HCT116 (cell line): ENCODE data around the gene LIN7B.

Experiments used
- EZH2 ChIP-seq: fragments of 200-600 bp; sonication (generic); IDR thresholded peaks from 2 replicates; pipeline ENCODE4 v1.6.1; 2017; ENCODE audit warnings: antibody characterized with exemption, mixed run types
- ZNF274 ChIP-seq: fragments of 200-500 bp; sonication (Bioruptor generic); IDR thresholded peaks from 2 replicates; pipeline ENCODE4 v1.6.1; 2014; ENCODE audit warnings: mild to moderate bottlenecking, low read depth, low read length, inconsistent platforms
- TF ChIP-seq, protein P1 (sequence below): IDR thresholded peaks from 2 replicates; pipeline ENCODE4 v1.6.1; 2012

DNA sequence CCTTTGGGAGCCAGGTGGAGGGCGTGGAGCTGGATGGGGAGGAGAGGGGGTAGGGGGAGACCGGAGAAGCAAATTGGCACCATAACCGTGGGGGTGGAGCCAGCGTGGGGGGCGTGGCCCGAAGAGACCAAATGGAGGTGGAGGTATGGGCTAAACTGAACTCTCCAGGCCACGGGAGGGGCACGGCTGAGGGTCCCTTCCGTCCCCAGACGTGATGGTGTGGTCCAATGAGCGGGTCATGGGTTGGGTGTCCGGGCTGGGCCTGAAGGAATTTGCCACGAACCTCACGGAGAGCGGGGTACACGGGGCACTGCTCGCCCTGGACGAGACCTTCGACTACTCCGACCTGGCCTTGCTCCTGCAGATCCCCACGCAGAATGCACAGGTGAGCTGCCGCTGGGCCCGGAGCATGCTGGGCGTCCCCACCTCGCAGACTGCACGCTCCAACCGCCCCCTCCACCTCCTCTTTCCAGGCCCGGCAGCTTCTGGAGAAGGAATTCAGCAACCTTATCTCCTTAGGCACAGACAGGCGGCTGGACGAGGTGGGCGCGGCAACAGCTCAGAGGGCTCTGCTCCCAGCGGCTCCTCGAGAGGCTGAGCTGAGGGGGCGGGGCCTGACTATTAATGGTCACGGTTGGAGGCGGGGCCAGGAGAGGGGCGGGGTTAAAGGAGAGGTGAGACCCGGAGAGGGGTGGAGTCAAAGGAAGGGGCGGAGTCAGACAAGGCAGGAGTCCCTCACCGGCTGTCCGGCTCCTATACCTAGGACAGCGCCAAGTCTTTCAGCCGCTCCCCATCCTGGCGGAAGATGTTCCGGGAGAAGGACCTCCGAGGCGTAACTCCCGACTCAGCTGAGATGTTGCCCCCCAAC lies 34.8 kb downstream of the LIN7B start:
- TF ChIP-seq, protein P1, sequence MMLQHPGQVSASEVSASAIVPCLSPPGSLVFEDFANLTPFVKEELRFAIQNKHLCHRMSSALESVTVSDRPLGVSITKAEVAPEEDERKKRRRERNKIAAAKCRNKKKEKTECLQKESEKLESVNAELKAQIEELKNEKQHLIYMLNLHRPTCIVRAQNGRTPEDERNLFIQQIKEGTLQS: no peak
- TF ChIP-seq ZNF274 (no peak), EZH2 (no peak)
